Mucosa of gallbladder (tissue), 1 donor: ENCODE measurements around the gene KRTAP4-7. TPM values are rescaled to one million over a fixed set of nuclear protein-coding genes. Genes with fewer than 3 reads are reported as not detected.
"Not testable (repeated sequence)": the region's sequence is repeated elsewhere in the genome, so short reads cannot be mapped to it uniquely, and the experiment has no call there.

ENCODE experiments used
- DNase-seq: peaks from one replicate; pipeline ENCODE4 v3.0.0-alpha.2; 2020; ENCODE audit warnings: low spot score
- total RNA-seq: library from RNA; stranded (reverse); gene quantifications from one replicate; pipeline ENCODE4 v1.2.1, GENCODE V29; 2021
- donor health status: DM: no; HTN: no; CAD: no.

The KRTAP4-7 gene
- total RNA-seq, 1 donor from 2014 or later = not detected

DNA sequence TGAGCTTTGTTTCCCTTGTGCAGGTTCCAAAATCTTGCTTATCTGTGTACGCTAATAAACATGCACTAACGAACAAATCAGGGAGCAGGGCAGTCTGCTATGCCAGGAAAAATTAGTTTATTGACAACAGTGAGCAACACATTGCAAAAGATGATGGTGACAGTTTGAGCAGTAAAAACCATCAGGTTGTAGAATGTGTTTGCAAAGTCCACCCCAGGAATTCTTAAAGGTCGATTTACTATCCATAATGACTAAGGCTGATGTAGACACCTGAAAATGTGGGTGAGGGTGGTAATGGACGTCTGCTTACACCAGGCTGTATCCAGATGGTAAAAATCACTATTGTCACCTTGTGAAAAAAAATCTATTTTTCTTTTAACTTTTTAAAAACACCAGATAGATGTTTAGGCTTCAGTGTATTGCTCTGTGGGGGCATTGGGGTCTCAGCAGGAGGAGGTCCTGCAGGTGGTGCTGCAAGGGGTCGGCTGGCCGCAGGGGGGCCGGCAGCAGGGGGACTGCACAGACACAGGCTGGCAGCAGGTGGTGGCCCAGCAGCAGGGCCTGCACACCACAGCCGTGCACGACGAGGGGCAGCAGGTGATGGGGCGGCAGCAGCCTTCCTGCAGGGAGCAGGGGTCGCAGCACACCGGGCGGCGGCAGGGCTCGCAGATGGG is 18.8 kb upstream of the KRTAP4-7 start:
- DNase-seq = not testable (repeated sequence)

DNA sequence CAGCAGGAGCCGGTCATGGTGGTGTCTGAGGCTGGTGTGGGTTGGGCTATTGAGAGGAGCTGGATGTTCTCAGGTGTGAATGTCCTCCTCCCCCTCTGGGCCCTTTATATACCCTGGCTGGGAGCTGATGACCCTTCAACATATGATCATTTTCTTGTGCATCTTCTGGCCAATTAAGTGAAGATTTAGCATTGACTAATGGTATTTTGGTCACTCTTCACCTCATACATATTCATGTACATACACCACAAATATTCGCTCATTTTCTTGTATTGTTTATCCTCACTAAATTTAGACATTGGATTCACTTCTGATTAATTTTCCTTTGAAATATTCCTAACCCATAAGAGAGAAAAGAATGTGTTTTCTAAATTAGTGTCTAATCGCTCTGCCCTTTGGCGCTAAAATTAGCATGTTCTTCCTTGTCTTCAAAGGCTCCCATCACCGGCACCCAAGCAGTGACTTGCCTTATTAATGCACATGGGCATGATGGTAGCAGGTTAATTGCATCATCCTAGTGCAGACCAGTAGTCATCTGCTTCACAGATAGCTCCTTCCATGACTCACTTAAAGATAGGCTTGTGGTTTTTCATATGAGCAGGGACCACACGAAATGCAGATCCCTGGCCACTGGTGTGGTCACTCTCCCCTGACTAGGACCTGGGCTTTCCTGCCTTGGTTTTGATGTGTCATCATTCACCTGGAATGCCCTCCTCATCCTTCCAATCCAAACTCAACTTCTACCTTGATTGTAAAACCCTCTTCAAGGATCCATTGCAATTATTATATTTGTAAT is 17.9 kb upstream of the KRTAP4-7 start, which contains the start of gene KRTAP2-4:
KRTAP2-4 (minus strand) TSS at position 51 of the 796 bp plus-strand sequence; CDS start at position 17, 34 bp downstream.
- no peak for DNase-seq

DNA sequence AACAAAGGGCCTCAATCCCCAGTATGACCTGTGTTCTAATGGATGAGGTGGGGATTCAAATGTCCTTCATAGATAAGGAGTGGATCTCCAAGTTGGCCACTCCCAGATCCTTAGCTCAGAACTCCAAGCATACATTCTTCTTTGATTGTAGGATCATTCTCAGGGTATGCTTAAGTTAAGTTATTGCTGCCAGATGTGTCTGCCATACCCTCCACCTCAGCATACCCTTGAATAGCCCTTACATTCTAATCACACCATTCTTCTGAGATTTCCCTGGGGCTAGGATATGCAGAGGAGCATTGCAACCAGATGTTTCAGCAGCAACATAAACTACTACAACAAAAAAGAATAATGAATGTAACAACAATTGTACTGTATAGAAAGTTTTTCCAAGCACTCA is 16.7 kb upstream of the KRTAP4-7 start:
- DNase-seq = no peak

DNA sequence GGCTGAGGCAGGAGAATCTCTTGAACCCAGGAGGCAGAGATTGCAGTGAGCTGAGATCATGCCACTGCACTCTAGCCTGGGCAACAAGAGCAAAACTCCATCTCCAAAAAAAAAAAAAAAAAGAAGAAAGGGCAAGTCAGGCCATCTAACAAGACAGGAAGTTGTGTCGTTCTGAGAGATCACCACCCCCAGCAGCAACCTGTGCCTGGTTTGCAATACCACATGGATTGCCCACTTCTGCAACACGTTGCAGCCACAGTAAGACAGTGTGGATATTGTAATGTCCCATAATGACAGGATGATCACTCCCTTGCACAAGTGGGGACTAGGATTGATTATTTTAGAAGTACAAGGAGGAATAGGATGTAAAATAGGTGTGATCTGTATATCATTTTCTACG is 14.9 kb upstream of the KRTAP4-7 start:
- DNase-seq = no peak

DNA sequence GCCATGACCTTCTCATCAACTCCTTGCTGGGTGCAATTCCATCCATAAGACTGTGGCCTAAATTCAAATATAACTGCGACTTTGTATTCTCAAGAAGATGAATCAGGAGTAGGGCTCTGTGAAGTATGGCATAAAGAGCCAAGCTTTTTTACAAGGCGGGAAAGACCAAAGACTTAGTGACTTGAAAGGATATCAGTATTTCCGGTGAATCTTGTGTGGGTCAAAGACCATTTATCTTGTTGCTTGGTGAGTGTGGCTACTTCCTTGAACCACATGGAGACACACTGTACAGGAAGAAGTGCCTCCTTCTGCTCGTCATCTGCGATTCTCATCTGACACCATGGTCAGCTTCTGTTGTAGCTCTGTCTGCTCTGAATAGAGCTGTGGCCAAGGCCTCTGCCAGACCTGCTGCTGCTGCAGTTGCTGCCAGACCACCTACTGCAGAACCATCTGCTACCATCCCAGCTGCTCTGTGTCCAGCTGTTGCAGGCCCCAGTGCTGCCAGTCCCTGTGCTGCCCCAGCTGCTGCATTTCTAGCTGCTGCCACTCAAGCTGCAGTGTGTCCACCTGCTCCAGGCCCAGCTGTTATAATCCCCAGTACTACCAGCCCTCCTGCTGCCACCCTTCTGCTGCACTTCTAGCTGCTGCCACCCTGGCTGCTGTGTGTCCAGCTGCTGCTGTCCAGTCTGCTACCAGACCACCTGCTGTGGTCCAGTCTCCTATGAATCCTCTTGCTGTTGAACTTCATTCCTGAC is 12.2 kb upstream of the KRTAP4-7 start:
- no peak for DNase-seq

DNA sequence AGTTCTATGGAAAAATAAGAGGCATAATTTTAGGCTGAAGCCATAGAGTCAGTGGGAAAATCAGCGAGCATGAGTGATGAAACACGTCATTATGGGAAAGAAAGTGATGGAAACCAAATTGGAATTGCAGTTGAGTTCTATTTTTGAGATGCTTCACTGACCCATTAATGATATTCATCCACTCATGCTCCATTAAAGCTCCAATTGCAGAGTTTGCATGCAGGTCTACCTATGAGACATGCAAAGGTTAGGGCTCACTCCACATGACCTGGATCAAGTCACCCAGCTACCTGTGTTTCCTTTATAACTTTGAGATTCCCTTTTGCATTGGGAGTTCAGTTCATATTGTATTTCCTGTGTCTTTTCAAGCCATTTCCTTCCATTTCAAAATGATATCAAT is 10.3 kb upstream of the KRTAP4-7 start:
- DNase-seq = no peak

DNA sequence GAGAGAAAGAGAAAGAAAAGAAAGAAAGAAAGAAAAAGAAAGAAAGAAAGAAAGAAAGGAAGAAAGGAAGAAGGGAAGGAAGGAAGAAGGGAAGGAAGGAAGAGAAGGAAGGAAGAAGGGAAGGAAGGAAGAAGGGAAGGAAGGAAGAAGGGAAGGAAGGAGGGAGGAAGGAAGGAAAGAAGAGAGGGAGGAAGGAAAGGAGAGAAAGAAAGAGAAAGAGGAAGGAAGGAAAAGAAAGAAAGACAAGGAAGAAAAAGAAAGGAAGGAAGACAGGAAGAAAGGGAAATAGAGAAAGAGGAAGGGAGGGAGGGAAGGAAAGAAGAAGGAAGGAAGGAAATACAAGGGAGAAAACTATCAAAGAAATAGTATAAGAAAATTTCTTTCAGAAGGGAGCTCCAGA is 7.2 kb upstream of the KRTAP4-7 start:
- no peak for DNase-seq

DNA sequence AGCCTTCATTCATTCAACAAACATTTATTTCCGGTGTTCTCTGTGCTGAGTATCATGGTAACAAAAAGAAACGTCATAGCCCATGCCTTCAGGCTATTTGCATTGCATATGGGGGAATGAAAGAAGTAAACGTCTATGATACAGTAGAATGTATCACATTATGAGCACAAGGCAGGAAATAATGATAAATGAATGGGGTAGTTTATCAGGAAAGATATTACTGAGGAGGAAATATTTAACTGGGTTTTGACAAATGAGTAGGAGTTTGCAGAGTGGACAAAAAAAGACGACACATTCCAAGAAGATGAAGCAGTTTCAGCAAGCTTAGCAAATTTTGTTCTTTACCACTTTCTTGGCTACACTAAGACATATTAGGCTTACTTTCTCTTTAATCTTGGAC is 1.3 kb upstream of the KRTAP4-7 start:
- no peak for DNase-seq

DNA sequence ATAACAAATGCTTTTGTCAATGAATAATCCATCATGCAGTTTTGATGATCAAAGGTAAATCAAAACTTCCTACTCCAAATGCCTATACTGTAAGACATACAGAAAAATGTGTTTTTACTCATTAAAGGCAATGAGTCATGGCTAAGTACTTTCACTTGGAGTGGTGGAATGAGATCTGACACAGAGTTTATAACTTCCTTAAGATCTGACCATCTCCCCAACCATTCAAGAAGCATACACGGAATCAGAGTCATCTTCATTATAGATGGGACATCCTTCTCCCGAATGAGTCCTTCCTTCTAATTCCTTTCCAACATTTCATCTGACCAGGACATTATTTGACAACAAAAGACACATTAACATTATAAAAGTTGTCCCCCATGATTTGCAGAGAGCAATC is 523 bp upstream of the KRTAP4-7 start:
- DNase-seq = not testable (repeated sequence)

DNA sequence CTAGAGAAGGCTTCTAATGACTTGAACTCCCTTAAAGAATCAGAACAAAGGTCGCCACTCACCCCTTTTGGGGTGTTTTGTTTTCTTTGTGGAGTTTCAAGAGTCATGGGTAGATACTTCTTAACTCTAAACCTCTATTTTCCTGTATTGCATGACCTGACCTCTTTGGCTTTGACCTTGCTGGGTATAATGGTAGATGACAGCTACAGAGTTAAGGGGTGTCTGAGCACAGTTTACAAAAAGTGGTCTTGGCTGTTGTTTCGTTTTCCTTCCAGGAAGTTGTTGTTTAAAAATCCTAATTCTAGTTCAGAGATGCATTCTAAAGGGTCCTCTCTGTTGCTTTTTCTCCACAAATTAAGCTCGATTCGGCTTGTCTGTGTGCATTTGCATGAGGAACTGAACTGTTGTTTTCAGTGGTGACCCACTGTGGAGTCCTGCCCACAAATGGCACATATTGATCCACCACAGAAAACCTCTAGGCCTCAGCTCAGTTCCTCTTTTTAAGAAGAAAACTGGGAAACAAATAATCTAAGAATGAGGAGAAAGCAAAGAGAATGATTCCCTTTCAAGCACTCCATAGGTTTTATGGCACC is 4.9 kb downstream of the KRTAP4-7 start:
- DNase-seq = not testable (repeated sequence)

DNA sequence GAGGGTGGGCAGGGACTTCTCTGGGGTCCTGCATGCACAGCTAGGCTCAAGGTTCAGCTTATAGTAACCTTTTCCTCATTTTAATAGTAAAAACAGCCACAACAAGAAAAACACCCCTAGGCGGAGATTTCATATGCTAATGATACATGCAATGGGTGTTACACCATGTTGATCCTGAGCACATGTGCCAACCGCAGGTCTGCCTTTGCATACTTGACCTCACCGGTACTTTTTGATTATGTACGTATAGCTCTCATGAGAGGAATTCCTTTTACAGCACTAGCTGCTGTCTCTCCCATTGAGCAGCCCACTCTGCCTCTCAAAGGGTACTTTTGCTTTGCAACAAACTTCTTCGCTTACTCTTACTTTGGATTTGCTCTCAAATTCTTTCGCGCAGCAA is 12.1 kb downstream of the KRTAP4-7 start:
- no peak for DNase-seq

DNA sequence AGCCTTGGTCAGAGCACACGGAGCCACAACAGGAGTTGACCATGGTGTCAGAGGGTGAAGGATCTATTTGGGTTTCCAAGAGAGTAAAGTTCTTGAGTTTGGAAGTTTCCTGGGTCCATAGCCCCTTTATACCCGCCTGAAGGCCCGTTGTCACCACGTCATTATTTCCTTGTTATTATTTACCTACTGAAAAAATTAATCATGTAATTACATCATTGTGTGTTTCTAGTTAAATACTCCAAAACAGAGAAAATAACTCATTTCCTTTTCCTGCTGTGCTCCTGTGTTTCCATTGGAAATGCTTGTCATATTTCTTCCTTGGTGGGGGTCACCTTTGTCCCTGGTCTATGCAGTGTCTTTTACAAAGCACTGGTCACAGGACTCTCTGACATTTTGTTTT is 14.1 kb downstream of the KRTAP4-7 start, which contains the start of gene KRTAP4-8:
KRTAP4-8 (minus strand) TSS at position 101 of the 400 bp plus-strand sequence; CDS start at position 43, 58 bp downstream.
- DNase-seq = no peak

DNA sequence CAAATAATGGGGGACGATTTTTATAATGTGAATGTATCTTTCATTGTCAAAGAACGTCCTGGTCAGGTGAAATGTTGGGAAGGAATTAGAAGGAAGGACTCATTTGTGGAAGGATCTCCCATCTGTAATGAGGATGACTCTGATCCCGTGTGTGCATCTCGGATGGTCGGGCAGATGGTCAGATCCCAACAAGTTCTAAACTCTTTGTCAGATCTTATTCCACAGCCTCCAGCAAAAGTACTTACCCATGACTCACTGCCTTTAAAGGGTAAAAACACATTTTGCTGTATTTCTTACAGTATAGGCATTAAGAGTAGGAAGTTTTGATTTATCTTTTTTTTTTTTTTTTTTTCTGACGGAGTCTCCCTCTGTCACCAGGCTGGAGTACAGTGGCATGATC is 14.5 kb downstream of the KRTAP4-7 start:
- DNase-seq = no peak

DNA sequence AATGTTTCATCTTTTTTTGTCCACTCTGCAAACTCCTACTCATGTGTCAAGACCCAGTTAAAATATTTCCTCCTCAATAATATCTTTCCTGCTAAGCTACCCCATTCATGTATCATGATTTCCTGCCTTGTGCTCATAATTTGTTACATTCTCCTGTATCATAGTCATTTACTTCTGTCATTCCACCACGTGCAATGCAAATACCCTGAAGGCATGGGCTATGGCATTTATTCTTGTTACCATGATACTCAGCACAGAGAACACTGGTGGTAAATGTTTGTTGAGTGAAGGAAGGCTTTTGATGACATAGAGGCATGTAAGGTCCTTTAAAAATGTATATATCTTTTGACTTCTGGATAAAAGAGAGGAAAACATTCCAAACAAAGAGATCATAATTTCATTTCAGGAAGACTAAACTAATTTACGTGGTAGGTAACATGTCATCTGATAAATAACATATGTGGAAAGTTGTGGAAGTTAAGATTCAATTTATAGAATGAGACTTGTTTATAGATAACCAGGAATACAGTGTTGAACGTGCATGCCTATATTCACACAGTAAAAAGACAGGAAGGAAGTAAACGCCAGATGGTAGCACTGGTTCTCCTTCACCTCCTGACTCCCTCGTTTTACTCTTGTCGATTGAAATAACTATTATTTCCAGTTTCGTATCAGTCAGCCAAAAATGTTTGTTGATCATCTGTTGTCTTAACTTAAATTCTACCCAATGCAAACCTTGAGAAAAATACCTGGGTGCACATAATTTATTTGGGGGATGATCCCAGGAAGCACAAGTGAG is 15.9 kb downstream of the KRTAP4-7 start:
- DNase-seq = not testable (repeated sequence)

DNA sequence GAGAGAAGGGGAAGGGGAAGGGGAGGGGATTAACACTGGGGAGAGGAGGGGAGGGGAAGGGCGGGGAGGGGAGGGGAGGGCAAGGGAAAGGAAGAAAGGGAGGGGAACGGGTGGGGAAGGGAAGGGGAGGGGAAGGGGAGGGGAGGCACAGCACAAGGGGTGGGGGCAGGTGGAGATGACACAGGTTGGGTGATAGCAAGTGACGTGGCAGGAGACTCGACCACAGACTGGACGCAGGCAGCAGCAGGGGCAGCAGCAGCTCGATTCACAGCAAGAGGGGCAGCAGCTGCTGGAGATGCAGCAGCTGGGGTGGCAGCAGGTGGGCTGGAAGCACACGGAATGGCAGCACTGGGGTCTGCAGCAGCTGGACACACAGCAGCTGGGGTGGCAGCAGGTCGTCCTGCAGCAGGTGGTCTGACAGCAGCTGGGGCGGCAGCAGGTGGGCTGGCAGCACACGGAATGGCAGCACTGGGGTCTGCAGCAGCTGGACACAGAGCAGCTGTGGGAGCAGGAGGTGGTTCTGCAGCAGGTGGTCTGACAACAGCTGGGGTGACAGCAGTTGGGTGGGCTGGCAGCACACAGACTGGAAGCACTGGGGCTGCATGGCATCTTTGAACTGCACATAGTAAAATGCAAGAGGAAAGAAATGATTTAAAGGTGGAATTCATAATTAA is 17.8 kb downstream of the KRTAP4-7 start, which contains the start of gene KRTAP4-16:
KRTAP4-16 (minus strand) TSS at position 624 of the 674 bp plus-strand sequence; CDS start at position 624, 0 bp downstream.
- DNase-seq = no peak

DNA sequence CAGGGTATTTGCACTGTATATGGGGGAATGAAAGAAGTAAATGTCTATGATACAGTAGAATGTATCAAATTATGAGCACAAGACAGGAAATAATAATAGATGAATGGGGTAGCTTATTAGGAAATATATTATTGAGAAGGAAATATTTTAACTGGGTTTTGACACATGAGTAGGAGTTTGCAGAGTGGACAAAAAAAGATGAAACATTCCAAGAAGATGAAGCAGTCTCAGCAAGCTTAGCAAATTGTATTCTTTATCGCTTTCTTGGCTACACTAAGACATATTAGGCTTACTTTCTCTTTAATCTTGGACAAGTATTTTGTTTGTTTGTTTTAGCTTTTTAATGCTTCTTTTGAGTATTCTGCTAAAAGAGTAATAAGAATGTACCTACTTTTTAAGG is 19.9 kb downstream of the KRTAP4-7 start:
- DNase-seq = no peak

DNA sequence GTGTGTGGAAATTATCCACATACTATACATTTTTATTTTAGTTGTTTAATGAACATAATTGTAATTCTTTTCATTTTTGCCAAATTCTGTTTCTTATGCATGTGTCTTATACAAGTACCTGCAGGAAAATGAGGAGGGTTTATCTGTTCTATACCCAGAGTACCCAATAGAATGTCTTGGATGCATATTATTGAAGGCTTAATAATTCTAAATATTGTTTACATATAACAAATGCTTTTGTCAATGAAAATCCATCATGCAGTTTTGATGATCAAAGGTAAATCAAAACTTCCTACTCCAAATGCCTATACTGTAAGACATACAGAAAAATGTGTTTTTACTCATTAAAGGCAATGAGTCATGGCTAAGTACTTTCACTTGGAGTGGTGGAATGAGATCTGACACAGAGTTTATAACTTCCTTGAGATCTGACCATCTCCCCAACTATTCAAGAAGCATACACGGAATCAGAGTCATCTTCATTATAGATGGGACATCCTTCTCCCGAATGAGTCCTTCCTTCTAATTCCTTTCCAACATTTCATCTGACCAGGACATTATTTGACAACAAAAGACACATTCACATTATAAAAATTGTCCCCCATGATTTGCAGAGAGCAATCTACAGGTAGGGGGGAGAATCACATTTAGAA is 20.6 kb downstream of the KRTAP4-7 start:
- not testable (repeated sequence) for DNase-seq

DNA sequence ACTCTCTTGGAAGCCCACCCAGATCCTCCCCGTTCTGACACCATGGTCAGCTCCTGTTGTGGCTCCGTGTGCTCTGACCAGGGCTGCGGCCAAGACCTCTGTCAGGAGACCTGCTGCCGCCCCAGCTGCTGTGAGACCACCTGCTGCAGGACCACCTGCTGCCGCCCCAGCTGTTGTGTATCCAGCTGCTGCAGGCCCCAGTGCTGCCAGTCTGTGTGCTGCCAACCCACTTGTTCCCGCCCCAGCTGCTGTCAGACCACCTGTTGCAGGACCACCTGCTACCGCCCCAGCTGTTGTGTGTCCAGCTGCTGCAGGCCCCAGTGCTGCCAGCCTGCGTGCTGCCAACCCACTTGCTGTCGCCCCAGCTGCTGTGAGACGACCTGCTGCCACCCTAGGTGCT is 21.4 kb downstream of the KRTAP4-7 start, which contains the start of gene KRTAP4-9:
KRTAP4-9 (plus strand) TSS at position 43 of the 400 bp plus-strand sequence; CDS start at position 43, 0 bp downstream.
- not testable (repeated sequence) for DNase-seq

DNA sequence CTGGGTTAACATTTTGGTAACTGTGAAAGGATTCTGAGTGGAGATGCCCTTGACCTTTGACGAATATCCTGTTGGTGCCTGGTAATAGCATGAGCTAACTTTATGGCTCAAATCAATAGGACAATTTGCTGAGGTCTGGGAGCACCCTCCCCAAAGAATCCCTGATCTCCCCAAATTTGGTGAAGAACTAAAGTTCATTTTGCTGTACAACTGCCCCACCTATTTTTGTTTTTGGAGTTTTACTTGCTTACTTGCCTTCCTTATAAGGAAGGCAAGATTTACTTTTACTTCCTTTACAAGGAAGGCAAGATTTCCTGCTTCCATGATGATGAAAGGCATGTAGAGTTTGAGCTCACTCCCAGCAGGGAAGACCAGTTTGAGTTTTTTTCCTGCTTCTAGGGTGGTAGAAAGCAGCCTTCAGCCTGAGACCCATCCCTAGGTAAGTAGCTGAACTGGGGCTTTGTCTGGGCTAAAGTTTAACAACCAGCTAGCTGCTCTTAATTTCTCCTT is 24.0 kb downstream of the KRTAP4-7 start:
- DNase-seq = no peak
